ENCODE results near the gene WDR82.
"Not testable (repeated sequence)": the region's sequence is repeated elsewhere in the genome, so short reads cannot be mapped to it uniquely, and the experiment has no call there.

Gene WDR82

DNA sequence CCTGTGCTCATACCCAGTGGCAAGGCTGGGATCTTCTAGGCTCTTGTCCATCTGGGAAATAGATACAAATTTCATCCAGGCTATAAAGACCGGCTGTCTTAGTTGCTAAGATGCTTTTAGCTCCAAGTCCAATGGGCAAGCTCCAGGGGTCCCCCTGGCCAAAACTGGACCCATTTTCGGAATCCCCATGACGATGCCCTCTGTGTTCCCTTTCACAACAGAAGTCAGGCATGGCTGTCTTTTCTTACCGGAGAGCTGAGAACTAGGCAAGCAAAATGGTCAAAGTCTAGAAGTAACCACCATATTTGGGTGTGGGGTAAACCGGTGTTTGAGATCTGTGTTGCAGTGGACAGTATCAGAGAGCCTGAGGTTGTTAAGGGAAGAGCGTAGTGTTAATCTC, 10.2 kb upstream of the WDR82 start:
- no peak for DNase-seq (ENCODE audit: low spot score)

DNA sequence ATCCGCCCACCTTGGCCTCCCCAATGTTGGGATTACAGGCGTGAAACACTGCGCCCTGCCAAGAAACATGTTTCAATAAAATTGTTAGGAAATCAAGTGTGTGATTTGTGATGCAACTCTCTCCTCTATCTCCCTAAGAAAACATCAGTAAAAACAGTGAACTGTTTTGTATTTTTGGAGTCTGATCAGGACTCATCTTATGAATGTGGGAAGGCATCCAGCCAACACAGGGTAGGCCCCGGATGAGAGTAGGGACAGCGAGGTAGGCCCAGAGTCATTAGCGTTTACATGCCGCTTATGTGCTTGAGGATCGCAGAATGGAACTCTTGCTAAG, 8.3 kb upstream of the WDR82 start:
- no peak for DNase-seq (ENCODE audit: low spot score)

DNA sequence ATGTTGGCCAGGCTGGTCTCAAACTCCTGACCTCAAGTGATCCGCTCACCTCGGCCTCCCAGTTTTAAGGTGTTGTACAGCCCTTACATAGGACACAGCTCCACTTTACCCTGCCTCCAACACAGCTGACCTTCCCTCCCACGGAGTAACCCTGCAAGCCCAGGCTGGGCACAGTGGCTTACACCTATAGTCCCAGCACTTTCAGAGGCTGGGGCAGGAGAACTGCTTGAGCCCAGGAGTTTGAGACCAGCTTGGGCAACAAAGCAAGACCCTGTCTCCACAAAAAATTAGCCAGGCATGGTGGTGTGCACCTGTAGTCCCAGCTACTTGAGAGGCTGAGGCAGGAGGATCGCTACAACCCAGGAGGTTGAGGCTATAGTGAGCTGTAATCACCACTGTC, 5.6 kb upstream of the WDR82 start:
- not testable (repeated sequence) for DNase-seq (ENCODE audit: low spot score)

DNA sequence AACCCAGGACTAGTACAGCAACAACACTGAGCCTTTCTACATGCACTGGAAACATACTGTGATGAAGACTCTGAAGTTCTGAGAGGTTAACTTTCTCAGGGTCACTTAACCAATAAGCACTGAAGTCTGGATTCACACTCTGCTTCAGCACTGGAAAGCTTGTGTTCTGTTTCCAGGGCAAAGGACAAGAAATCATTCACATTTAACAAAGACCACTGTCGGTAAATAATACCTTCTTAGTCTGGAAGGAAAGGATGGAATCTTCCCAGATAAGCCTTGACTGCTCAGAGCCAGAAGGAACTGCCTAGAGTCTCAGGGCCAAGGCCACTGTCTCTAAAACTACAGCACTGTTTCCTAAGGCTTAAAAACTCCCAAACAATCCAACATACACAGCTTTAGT, 4.9 kb upstream of the WDR82 start:
- no peak for DNase-seq (ENCODE audit: low spot score)

DNA sequence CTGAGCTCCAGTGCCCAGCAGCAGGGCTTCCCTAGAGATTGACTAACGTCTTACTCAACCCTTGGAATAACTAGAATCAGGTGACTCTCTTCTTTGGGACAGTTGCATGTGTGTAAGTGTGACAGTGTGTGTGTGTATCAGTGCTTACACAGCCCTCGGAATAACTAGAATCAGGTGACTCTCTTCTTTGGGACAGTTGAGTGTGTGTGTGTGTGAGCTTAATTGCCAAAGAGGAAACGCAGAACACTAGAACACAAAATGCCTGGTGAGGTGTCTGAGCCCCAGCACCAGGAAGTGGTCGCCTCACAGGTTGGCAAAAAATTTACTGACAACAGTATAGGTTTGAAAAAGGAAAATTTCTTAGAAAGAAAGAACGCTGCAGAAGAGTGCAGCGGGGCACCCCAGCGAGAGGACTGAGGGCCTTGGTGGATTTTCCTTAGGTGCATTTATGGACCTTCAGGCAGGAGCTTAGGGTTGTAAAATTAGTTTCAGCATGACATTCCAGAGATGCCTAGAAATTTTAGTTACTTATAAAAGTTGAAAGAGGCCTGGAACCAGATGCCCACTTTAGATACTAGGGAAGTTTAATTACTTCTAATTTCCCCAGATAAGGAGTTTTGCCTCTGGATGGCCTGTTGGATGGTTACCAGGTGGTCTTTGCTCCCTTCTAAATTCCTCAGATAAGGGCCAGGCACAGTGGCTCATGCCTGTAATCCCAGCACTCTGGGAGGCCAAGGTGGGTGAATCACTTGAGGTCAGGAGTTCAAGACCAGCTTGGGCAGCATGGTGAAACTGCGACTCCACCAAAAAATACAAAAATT, 3.7 kb upstream of the WDR82 start:
- no peak for DNase-seq (ENCODE audit: low spot score)

GRCh38 chr3:52280050-52280461, 1.6 kb upstream of the WDR82 start:
- DNase-seq (ENCODE audit: low spot score), result no peak

GRCh38 chr3:52279596-52279995, 1.1 kb upstream of the WDR82 start:
- DNase-seq (ENCODE audit: low spot score), result no peak

GRCh38 chr3:52277972-52278509, 408 bp downstream of the WDR82 start:
- no peak for DNase-seq (ENCODE audit: low spot score)

DNA sequence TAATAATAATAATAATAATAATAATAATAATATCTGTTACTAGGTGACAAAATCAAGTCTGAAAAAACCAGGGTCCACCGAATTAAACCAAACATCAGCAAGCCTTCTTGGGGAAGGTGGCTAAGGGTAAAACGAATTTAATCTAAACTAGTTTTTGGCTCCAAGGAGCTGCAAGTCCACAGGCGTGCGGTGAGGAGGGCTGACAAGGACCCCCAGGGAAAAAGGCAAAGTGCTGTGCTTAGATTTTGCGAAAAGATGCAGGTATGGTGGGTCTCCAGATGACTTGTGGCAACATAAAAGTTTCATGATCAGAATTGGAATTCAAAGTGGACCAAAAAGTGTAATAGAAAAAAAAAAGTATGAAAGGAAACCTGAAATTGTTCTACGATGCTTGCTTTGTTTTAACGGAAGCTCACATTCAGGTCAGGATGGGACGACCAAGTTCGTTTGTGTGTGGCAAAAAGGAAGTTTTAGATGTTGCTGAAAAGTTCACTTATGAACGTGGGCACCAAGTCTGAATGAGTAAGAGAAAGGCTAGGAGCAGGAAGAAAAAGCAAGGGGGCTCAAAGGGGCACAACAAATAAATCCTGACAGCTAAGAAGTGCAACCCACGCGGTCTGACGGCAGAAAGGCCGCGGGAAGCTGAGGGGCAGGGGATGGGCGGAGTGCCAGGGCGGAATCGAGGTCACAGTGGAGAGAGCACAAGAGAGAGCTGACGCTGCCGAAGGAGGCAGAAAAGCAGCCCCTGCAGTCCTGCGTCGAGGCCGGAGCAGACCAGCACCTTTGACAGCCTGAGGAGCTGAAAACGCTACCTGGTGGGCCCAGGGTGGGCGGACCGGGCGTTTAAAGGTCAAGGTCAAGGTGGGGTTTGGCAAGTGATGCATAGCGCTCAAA, 1.1 kb downstream of the WDR82 start:
- no peak for DNase-seq (ENCODE audit: low spot score)

DNA sequence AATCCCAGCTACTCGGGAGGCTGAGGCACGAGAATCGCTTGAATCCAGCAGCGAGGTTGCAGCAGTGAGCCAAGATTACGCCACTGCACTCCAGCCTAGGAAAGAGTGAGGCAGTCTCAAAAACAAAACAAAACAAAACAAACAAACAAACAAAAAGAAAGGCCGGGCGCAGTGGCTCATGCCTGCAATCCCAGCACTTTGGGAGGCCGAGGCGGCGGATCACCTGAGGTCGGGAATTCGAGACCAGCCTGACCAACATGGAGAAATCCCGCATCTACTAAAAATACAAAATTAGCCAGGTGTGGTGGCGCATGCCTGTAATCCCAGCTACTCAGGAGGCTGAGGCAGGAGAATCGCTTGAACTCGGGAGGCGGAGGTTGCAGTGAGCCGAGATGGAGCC, 3.7 kb downstream of the WDR82 start:
- DNase-seq (ENCODE audit: low spot score), result not testable (repeated sequence)

DNA sequence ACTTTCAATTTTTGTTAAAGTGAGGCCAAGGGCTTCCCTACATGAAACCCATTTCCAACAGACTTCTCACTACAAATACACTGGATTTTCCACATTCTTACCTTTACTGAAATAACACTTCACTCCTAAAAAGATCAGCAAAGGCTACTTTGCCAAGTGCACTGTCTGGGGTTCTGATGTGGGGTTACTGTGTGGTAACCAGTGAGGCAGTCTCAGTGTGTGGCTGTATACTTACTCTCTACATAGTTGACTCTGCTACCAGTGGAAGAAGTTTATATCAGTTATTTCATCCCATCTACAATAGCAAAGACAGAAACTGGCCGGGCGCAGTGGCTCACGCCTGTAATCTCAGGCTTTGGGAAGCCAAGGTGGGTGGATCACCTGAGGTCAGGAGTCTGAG, 5.6 kb downstream of the WDR82 start:
- no peak for DNase-seq (ENCODE audit: low spot score)

- not testable (repeated sequence) for DNase-seq (ENCODE audit: low spot score)
These were observed 6.3 kb downstream of the WDR82 start for GRCh38 chr3:52272172-52272571.

GRCh38 chr3:52270252-52270754, 8.1 kb downstream of the WDR82 start:
- DNase-seq (ENCODE audit: low spot score), result no peak

DNA sequence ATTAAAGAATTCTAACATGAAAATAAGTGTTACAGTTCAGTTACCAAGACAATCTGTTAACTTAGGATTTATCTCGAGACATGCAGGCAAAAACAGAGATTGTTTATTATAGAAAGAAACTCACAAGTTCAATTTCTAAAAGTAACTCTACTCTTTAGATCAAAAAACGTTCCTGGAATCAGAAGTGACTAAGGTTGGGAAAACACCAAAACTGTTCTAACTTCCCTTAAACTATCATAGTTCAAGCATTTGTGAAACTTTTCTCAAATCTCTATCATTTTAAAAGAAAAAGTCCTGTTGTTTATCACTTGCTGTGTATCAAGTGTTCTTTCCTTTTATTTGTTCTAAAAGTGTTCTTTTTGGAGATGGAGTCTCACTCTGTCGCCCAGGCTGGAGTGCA, 8.7 kb downstream of the WDR82 start:
- no peak for DNase-seq (ENCODE audit: low spot score)

GRCh38 chr3:52268036-52268435, 10.4 kb downstream of the WDR82 start:
- no peak for DNase-seq (ENCODE audit: low spot score)

- DNase-seq (ENCODE audit: low spot score), result no peak
These were observed 13.1 kb downstream of the WDR82 start for GRCh38 chr3:52265387-52265786.

DNA sequence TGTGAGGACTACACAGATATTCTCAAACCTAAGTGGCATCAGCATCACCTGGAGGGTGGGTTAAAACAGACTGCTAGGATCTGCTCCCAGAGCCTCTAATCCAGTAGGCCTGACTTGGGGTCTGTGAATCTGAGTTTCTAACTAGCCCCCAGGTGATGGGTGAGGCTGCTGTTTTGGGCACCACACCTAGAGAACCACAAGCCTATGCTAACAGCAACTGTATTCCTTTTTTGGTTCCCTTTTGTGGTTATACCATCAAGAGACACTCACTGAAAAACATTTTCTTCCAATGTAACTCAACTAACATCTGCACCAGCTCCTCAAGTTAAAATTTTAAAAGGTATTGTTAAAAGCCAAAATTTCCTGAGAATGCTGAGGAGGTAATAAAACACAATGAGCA, 16.0 kb downstream of the WDR82 start:
- DNase-seq (ENCODE audit: low spot score), result no peak

DNA sequence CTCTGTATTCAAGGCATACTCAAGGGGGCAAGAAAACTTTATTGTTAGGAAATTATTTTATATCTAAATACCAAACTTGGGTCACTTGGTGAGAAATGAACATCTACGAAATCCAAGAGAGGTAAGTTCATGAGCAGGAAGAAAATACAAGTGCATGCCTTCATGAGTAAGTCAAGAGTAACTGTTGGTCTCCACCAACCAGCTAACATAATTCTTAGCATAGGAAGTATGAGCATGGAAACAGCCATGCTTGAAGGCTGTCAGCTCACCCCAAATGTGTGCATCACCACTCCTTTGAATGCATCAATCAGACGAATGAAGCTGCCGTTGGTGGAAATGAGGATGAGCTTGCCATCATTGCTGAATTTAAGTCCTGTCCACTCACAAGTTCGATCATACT, 19.0 kb downstream of the WDR82 start:
- DNase-seq (ENCODE audit: low spot score), result no peak

DNA sequence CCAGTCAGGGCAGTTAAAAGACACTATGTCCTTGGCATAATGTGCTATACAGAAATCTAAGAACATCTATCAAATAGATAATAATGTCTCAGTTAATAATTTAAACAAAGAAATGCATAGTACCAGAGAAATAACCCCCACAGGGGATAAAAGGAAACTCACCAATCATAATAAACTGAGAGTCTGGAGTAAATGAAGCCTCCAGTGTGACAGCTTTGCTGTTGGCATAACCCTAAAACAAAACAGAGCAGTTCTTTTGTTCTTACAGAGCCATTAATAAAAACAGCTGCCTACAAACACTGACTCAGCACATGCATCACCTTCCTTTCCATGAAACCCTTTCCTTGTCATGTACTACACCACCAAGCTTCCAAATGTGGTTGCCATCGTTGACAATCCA, 19.4 kb downstream of the WDR82 start:
- no peak for DNase-seq (ENCODE audit: low spot score)

DNA sequence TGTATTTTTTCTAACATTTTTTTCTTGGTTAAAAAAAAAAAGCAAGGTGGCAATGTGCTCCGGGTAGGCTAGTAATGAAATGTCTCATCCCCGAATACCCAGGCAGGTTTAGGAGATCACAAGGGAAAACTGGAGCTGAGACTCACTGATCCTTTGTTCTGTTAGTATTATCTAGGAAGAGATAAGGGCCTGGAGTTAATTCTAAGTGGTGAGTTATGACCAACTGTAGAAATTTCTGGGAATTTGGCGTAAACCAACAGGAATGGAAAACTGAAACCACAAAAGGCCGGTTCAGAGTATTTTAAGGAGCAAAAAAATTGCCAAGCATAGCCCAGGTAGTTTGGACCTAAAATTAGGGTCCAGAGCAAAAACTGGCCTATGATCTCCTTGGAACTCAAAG, 20.5 kb downstream of the WDR82 start:
- DNase-seq (ENCODE audit: low spot score), result no peak

GRCh38 chr3:52256622-52257021, 21.8 kb downstream of the WDR82 start:
- no peak for DNase-seq (ENCODE audit: low spot score)

DNA sequence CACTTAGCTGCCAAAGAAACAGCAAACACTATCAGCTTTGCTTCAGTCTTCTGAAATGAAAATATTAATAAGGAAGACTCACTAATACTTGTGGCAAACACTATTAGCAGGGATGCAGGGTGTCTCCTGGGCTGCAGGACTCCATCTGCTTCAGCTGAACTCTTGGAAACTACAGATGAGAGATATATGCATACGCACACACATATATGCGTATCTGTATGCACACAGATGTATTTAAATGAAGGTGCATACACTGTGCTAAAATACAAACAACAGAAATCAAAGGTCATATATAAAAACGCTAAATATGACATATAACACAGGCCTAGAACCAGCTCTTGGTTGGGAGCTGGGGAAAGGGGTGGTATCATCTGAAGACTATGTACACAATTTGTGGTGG, 22.3 kb downstream of the WDR82 start:
- DNase-seq (ENCODE audit: low spot score), result no peak

- no peak for DNase-seq (ENCODE audit: low spot score)
These were observed 23.8 kb downstream of the WDR82 start for GRCh38 chr3:52254608-52255007.
